GM19239 (cell line): ENCODE data around the gene SLC24A3.

Experiments
- DNase-seq: peaks from one replicate; pipeline ENCODE4 v3.0.0; 2011; ENCODE audit warnings: low spot score; ENCODE audit not compliant: insufficient read length
- FAIRE-seq: peaks from 2 replicates; lab custom pipeline; 2011; peaks lifted over from hg19 to GRCh38; lab: Jason Lieb, UNC

Gene SLC24A3

DNA sequence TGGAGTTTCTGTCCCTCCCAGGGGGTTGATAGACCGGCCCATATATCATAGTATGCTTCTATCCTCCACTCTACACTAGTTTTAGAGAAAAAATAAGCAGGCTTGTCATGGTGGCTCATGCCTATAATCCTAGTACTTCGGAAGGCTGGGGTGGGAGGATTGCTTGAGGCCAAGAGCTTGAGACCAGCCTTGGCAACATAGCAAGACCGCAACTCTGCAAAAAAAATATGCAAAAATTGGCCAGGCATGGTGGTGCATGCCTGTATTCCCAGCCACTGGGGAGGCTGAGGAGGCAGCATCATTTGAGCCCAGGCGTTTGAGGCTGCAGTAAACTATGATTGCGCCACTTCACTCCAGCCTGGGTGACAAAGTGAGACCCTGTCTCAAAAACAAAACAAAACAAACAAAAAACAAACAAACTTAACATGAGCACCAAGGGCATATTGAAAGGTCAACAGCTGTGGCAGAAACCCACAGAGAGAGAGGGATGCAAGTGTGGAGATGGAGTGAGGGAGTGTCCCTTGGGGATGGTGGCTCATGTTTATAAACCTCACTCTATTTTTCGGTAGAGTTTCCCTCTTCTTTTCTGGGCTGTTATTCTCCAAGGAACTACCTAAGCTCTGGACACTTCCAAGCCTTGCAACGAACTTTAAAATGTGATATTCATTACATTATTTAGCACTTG is 24.1 kb downstream of the SLC24A3 start:
- FAIRE-seq (no peak), DNase-seq (no peak)

DNA sequence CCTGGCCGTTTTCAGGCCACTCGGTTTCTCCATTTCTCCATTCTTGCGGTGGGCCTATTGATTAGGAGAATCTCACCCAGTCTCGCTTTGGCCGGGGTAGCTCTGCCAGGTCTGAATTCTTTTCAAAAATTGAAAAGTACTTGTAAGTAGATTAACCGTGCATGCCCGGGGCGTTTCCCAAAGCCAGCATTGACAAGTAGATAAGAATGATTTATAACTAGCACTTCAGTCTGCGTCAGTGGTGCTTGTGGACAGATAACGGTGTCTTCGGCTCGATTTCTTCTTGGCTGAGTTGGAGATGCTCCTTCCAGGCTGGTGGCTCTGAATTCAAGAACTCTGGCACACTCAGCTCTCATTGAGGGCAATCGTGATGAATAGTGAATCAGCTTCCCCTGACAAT is 29.0 kb downstream of the SLC24A3 start:
- DNase-seq (no peak), FAIRE-seq (no peak)

DNA sequence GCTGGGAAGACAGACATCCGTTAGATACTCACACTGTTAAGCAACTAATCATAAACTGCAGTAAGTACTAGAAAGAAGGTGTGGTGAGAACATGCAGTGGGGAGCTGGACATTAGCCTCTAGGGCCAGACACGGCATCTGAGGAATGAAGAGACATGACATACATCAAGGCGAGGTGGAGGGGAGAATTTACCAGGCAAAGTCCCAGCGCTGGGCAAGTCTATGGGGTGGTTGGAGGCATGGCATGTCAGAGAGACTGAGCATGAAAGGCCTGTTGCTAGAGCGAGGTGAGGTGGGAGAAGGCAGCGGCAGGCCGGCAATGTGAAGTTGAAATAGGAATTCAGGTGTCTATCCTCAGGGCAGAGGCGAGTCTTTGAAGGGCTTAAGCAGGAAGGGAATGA is 31.8 kb downstream of the SLC24A3 start:
- no peak for FAIRE-seq

DNA sequence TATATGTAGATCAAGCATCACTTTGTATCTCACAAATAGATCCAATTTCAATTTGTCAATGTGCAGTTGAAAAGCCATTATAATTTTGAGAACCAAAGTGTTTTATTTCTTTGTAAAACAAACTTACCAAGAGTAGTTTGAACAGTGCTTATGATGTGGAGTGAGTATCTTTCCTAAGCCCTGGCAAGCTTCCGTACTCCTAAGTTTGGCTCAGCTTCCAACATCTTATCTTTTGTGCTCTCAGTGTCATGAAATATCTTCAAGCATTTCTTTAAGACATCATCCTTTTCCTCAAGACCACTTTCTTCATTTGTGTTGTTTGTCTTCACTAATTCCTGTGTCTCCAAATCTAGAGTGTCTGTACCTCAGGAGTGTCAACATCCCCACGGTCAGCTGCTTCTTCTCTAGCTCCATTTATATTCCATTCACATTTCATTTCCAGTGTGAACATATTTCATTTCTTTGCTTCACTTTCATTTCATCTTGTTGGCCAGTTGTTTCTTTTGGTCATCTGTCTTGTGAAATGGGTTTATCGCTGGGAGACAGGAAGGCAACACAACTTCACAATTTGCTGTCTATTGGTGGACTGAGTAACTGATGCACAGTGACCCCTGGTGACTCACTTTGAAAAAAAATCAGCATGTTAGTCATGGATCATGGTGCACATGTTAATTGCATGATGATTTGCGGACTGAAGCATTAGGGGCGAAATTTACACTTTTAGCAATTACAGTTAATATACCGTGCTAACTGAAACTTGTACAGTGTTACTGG is 36.9 kb downstream of the SLC24A3 start:
- no peak for DNase-seq
- no peak for FAIRE-seq

More for the DNA sequence above, 31.8 kb downstream of the SLC24A3 start:
- DNase-seq = no peak

- FAIRE-seq = no peak
- DNase-seq = no peak
Measured at GRCh38 chr20:19250346-19250745, 37.9 kb downstream of the SLC24A3 start.

GRCh38 chr20:19251506-19251905 is 39.1 kb downstream of the SLC24A3 start:
- no peak for FAIRE-seq
- DNase-seq = no peak

DNA sequence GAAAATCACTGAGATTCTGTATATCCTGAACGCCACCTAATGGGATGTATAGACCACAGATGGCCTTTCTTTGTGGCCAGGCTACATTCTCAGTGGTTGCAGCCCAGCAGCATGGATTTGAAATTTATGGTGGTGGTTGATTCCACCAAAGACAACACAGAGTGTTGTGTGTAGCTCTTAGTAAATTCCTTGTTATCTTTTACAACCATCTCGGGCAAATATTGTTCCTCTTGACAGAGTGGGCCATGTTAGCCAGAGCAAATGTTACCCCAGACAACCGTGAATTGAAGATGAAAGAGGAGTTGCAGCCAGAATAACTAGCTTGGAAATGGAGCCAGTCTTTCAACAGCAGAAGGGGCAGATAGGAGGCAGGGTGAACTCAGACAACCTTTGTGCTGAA is 39.5 kb downstream of the SLC24A3 start:
- FAIRE-seq = no peak

DNA sequence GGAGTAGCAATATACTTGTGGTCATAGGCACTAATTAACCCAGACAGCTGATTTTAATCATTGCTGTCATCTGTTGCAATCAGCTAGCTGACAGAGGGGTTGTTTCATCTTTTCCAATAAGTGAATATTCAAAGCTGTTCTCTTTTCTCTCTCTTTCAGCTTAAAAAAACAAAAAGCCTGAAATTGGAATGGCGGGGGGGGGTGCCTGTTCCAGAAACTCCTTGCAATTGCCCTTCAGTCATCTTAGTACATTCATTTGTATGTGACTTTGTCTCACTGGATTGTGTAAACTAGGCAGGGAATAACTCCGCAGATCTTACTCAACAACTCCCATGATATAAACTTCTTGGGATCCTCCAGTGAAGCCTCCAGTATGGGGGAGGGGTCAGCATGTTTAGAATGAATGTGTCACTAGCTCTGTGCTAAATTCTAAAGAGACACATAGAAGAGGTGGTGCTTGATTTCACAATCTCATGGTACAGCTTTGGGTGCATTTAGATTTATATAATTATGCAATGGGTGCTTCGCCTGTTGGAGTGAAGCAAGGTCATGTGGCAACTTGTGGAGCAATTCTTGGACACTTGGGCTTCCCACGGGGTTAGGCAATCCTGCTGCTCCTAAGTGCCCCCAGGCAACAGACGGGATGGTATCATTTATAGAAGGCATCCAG is 40.1 kb downstream of the SLC24A3 start:
- FAIRE-seq (no peak), DNase-seq (no peak)

More for the DNA sequence above, 39.5 kb downstream of the SLC24A3 start:
- no peak for DNase-seq

GRCh38 chr20:19253316-19253715 is 40.9 kb downstream of the SLC24A3 start:
- DNase-seq = no peak
- FAIRE-seq = no peak

- FAIRE-seq (no peak), DNase-seq (no peak)
Measured at GRCh38 chr20:19253916-19254820, 41.7 kb downstream of the SLC24A3 start.

DNA sequence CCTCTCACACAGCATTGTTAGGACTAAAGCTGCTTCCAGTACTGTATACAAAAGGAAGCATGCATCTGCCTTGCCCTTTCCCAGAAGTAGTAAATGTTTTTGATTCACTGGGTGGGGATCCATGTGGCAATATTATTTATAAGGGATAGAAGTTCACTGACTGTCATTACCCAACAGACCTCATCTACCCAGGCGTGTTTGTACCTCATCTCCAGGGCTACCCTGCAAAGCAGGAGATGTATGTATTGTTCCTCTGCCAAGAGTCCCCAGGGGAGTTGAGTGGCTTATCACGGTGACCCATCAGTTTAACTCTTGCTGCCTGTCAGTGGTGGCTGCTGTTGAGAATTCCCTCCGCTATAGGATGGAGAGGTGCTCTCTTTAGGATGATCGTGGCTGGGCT is 42.5 kb downstream of the SLC24A3 start:
- FAIRE-seq = no peak
- no peak for DNase-seq

DNA sequence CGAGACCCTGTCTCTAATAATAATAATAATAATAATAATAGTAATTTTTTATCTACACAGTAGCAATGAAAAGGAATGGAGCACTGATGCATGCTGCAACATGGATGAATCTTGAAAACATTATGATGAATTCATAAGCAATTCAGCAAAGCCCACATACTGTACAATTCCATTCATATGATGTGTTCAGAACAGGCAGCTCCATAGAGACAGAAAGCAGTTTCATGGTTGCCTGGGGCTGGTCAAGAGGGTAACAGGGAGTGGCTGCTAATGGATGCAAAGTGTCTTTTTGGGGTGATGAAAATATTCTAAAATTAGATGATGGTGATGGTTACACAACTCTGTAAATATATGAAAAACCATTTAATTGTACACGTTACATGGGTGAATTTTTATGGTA is 43.6 kb downstream of the SLC24A3 start:
- DNase-seq (no peak), FAIRE-seq (no peak)

GRCh38 chr20:19256906-19257595 is 44.6 kb downstream of the SLC24A3 start:
- FAIRE-seq (no peak), DNase-seq (no peak)

DNA sequence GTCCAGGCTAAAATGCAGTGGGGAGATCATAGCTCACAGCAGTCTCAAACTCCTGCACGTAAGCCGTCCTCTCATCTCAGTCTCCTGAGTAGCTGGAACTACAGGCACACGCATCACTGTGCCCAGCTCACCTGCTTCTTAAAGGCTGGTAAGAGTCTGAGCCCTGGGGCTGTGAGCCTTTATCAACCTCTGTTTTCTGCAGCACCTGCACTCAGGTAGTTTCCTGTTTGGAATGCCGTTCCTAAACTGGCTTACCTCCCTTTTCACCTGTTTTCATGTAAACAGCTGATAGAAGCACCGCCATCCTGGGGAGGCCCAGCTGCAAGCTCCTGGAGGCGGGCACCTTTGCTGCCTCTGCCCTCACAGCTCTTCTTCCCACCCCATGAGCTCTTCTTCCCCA is 45.4 kb downstream of the SLC24A3 start:
- FAIRE-seq = no peak
- DNase-seq = no peak

GRCh38 chr20:19259141-19259591 is 46.7 kb downstream of the SLC24A3 start:
- no peak for FAIRE-seq

GRCh38 chr20:19260412-19261090 is 48.1 kb downstream of the SLC24A3 start:
- peak; percentile 26 for FAIRE-seq

More at GRCh38 chr20:19259141-19259591, 46.7 kb downstream of the SLC24A3 start:
- DNase-seq = no peak

GRCh38 chr20:19264191-19264590 is 51.7 kb downstream of the SLC24A3 start:
- FAIRE-seq (no peak), DNase-seq (no peak)

More at GRCh38 chr20:19260412-19261090, 48.1 kb downstream of the SLC24A3 start:
- DNase-seq = peak; percentile 6

- FAIRE-seq (no peak), DNase-seq (peak; percentile 15)
Measured at GRCh38 chr20:19265646-19266374, 53.4 kb downstream of the SLC24A3 start.
